Duodenal mucosa (tissue), 2 donors: Measurements from ENCODE around the gene COX17.

ENCODE experiments used
- H3K27ac ChIP-seq: one replicate; pipeline ENCODE4 v1.7.0; 2013; ENCODE audit warnings: low read depth, low read length
- H3K27me3 ChIP-seq, 2 donors: one replicate each; pipeline ENCODE4 v1.7.0; 2013; ENCODE audit warnings: low read length in 2 of 2, control low read depth in 1 of 2; ENCODE audit not compliant: insufficient read depth in 2 of 2, control insufficient read depth in 1 of 2
- H3K36me3 ChIP-seq, 2 donors: one replicate each; pipeline ENCODE4 v1.7.0; 2013; ENCODE audit warnings: low read length in 2 of 2, control low read depth in 1 of 2; ENCODE audit not compliant: insufficient read depth in 2 of 2, control insufficient read depth in 1 of 2
- H3K4me1 ChIP-seq, 2 donors: one replicate each; pipeline ENCODE4 v1.7.0; 2013; ENCODE audit warnings: low read length in 2 of 2, control low read depth in 1 of 2; ENCODE audit not compliant: insufficient read depth in 2 of 2, control insufficient read depth in 1 of 2
- H3K4me3 ChIP-seq, 2 donors: one replicate each; pipeline ENCODE4 v1.7.0; 2013; ENCODE audit warnings: low read length in 2 of 2, low read depth in 1 of 2
- H3K9ac ChIP-seq, 2 donors: one replicate each; pipeline ENCODE4 v1.7.0; 2013; ENCODE audit warnings: low read length in 2 of 2, low read depth in 1 of 2
- H3K9me3 ChIP-seq, 2 donors: one replicate each; pipeline ENCODE4 v1.7.0; 2013; ENCODE audit warnings: low read length in 2 of 2, control low read depth in 1 of 2; ENCODE audit not compliant: control insufficient read depth in 1 of 2

Gene COX17

DNA sequence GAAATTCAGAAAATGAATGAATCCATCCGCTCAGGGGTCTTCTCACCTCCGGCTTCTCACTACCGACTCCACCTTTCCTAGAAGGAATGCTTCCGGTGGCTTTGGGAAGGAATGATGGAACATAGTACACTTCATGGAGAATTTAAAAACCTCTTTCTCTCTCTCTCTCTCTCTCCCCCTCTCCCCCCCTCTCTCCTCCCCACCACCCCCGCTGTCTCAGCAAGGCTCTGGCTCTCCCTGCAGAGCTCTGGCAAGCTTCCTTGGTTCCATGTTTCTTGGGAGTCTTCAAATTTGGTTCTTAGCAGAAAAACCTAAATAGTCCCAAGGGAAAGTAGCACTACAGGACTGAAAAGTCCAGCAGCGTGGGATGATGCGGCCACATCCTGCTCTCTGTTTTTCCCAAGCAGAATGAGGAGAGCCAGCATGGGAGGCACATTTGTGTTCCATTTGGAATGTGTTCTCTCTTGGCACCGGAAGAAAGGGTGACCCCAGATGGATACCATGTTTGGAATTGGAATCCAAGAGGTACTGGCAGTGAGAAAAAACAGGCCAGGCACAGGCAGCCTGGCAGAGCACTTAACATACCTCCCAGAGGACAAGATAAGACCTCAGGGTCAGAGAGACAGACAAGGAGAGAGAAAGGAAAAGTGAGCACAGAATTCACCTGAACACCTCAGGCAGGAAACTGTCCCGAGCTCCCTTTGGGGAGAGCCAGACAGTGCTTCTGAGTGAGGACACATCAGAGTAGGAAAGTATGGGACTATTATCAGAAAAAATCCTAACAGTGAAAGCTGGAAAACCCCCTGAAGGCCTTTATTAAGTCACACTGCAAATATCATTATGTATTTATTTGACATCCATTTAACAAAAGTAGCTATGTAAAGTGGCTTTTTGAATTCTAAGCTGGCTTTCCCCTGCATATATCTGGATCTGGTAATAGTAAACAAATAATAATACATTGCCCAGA is 16.4 kb downstream of the COX17 start, which contains the start of gene POPDC2:
POPDC2 (minus strand) TSS at position 116 of the 967 bp plus-strand sequence. CDS start 166 bp downstream, outside the sequence.
- Histone ChIP-seq H3K27me3 (no peaks in the 10 kb centered on the region), H3K9me3 (no peaks in the 10 kb centered on the region), H3K9ac (no peak within 1 kb of the TSS), H3K4me3 (no peak within 1 kb of the TSS), H3K4me1 (peaks cover 3 to 8% of the 10 kb centered on the region in 2 donors), H3K27ac (no peak within 1 kb of the TSS), H3K36me3 (no peaks in the 10 kb centered on the region)

DNA sequence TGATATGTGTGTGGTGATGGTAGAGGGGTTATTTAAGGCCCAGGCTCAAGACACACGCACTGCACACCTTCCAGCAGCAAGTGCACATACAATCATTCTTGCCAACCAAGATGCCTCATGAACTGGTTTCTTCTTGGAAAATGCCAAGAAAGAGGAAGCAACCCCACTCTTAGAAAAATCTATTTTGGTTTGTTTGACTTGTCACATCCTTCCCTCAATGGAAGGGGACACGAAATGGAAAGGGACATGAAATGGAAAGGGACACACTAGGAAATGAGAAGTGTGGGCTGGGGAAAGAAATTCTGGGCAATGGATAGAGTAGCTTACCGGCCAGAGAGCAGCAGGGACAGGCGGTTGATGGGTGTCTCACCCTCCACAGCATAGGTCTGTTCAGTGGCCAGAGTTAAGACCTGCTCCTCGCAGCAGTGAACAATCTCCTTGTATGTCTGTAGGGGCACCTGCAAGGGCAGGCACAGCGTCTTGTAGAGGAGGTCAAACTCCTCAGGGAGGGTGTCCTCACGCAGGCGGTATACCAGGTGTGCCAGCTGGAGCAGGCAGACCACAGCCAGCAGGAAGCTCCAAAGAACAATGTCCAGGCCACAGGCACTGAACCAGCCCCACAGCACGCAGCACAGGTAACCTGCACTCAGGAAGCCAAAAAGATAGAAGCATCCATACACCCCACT is 17.5 kb downstream of the COX17 start:
- H3K4me3 ChIP-seq = no peak overlapping the region
- H3K27ac ChIP-seq = no peak overlapping the region
- H3K36me3 ChIP-seq = no peaks in the 10 kb centered on the region
- H3K9me3 ChIP-seq = no peaks in the 10 kb centered on the region
- H3K9ac ChIP-seq = no peak overlapping the region
- H3K4me1 ChIP-seq = peaks cover 3 to 8% of the 10 kb centered on the region in 2 donors
- no peaks in the 10 kb centered on the region for H3K27me3 ChIP-seq

- H3K9ac ChIP-seq = no peak overlapping the region
- no peak overlapping the region for H3K27ac ChIP-seq
- no peak overlapping the region for H3K4me3 ChIP-seq
- H3K27me3 ChIP-seq = no peaks in the 10 kb centered on the region
- no peaks in the 10 kb centered on the region for H3K9me3 ChIP-seq
- H3K36me3 ChIP-seq = no peaks in the 10 kb centered on the region
- peaks cover 3 to 8% of the 10 kb centered on the region in 2 donors for H3K4me1 ChIP-seq
These were observed 18.2 kb downstream of the COX17 start for GRCh38 chr3:119658994-119659393.

GRCh38 chr3:119657887-119658702 is 19.1 kb downstream of the COX17 start:
- H3K9me3 ChIP-seq = no peaks in the 10 kb centered on the region
- H3K27ac ChIP-seq = no peak overlapping the region
- H3K4me1 ChIP-seq = peaks cover 3 to 8% of the 10 kb centered on the region in 2 donors
- H3K9ac ChIP-seq = no peak overlapping the region
- no peaks in the 10 kb centered on the region for H3K27me3 ChIP-seq
- H3K36me3 ChIP-seq = no peaks in the 10 kb centered on the region
- no peak overlapping the region for H3K4me3 ChIP-seq

GRCh38 chr3:119653876-119654275 is 23.3 kb downstream of the COX17 start:
- H3K9me3 ChIP-seq = no peaks in the 10 kb centered on the region
- no peaks in the 10 kb centered on the region for H3K4me1 ChIP-seq
- H3K36me3 ChIP-seq = no peaks in the 10 kb centered on the region
- no peak overlapping the region for H3K4me3 ChIP-seq
- H3K27ac ChIP-seq = no peak overlapping the region
- no peaks in the 10 kb centered on the region for H3K27me3 ChIP-seq
- no peak overlapping the region for H3K9ac ChIP-seq

DNA sequence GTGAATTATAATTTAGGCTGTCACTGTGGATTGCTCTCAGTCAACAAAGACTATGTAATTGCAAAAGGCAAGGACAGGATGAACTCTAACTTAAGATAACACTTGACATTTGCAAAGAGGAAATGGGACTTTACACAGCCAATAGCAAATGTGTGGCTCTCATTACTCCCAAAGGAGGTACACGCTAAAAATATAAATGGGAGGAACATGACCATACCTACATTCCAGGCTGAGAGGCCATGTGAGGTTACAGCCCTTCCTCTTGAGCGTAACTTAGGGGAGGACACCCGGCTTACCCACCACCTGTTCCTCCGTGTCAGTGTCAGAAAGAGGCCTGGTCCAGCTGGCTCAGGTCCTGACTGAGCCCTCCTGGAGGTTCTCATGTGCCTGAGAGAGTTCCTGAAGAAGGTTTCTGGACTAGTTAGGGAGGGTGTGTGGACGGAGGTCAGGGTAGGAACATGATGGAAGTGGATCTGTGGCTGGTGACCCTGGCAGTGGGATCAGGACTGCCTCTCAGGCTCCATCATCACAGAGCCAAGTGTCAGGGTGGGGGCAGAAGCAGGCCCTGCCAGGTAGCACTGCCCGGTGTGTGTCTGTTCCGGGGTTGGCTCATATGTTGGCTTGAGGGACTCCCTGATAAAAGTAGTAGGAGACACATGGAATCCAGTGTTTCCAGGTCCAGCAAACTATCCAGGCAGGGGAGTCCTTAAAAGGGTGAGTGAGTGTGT is 24.7 kb downstream of the COX17 start:
- H3K27ac ChIP-seq = no peak overlapping the region
- no peak overlapping the region for H3K4me3 ChIP-seq
- no peaks in the 10 kb centered on the region for H3K9me3 ChIP-seq
- H3K9ac ChIP-seq = no peak overlapping the region
- H3K27me3 ChIP-seq = no peaks in the 10 kb centered on the region
- no peaks in the 10 kb centered on the region for H3K4me1 ChIP-seq
- no peaks in the 10 kb centered on the region for H3K36me3 ChIP-seq

DNA sequence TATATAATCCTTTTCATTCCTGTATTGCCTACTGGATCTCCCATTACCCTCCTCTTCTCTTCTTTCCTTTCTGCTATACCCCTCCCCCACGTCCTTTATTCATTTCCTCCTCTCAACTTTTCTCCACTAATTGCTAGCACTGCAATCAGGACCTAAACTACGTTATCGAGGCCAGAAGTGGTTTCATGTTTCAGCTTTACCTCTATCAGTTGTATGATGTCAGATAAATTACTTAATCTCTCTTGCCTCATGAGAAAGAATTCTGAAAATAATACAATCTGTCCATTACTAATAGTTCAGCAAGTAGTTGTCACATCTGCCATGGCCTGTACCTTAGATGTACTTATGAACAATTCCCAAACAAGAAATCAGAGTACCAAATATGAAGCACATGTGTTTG is 27.4 kb downstream of the COX17 start:
- Histone ChIP-seq H3K4me1 (no peaks in the 10 kb centered on the region), H3K4me3 (no peak overlapping the region), H3K27me3 (no peaks in the 10 kb centered on the region), H3K27ac (no peak overlapping the region), H3K9me3 (no peaks in the 10 kb centered on the region), H3K36me3 (no peaks in the 10 kb centered on the region), H3K9ac (no peak overlapping the region)

GRCh38 chr3:119647843-119648575 is 29.2 kb downstream of the COX17 start:
- H3K4me3 ChIP-seq = no peak overlapping the region
- no peak overlapping the region for H3K9ac ChIP-seq
- H3K9me3 ChIP-seq = no peaks in the 10 kb centered on the region
- no peaks in the 10 kb centered on the region for H3K4me1 ChIP-seq
- H3K36me3 ChIP-seq = no peaks in the 10 kb centered on the region
- peak overlapping the region; percentile 53 for H3K27ac ChIP-seq
- no peaks in the 10 kb centered on the region for H3K27me3 ChIP-seq

DNA sequence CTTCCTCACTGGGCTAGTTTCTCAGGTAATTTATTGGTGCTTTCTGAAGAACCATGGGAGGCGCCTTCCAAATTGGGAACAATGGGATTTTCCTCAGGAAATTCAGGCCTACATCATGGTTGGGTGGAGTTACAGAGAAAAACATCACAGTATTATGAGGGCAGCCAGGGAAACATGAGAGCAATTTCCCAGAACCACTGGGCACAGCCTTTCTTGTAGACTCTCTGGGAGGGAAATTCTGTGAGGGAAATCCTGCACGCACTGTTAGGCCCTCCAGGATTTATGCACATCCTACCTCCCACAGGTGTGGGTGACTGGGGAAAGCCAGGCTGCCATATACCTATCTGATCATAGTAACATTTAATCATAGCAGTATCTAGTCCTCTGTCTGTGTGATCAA is 30.0 kb downstream of the COX17 start:
- Histone ChIP-seq H3K4me3 (no peak overlapping the region), H3K27ac (no peak overlapping the region), H3K36me3 (peaks cover 0 to 1% of the 10 kb centered on the region in 2 donors), H3K27me3 (no peaks in the 10 kb centered on the region), H3K4me1 (no peaks in the 10 kb centered on the region), H3K9ac (no peak overlapping the region), H3K9me3 (no peaks in the 10 kb centered on the region)
